GM13976 (cell line): ENCODE data around the gene FN3KRP.
A peak's percentile ranks its signal among the peaks of the same experiment; 100 is the strongest.

ENCODE experiments used
- DNase-seq: peaks from one replicate; pipeline ENCODE4 v3.0.0; 2012; ENCODE audit warnings: low spot score
- in situ Hi-C: fragments of 300-500 bp; cut with MboI; formaldehyde crosslinking; loops from one replicate; pipeline ENCODE4 v1.12.0; 2022; ENCODE audit warnings: low sequenced_read_pairs, mixed read lengths, inconsistent platforms; ENCODE audit not compliant: unreplicated experiment
- TF ChIP-seq, protein P1 (sequence below): IDR thresholded peaks from 2 replicates; pipeline ENCODE4 v1.5.1; 2012; ENCODE audit warnings: borderline replicate concordance, mild to moderate bottlenecking; ENCODE audit not compliant: insufficient read depth; ENCODE audit errors: extremely low read depth, missing control alignments, control extremely low read depth

Gene FN3KRP

DNA sequence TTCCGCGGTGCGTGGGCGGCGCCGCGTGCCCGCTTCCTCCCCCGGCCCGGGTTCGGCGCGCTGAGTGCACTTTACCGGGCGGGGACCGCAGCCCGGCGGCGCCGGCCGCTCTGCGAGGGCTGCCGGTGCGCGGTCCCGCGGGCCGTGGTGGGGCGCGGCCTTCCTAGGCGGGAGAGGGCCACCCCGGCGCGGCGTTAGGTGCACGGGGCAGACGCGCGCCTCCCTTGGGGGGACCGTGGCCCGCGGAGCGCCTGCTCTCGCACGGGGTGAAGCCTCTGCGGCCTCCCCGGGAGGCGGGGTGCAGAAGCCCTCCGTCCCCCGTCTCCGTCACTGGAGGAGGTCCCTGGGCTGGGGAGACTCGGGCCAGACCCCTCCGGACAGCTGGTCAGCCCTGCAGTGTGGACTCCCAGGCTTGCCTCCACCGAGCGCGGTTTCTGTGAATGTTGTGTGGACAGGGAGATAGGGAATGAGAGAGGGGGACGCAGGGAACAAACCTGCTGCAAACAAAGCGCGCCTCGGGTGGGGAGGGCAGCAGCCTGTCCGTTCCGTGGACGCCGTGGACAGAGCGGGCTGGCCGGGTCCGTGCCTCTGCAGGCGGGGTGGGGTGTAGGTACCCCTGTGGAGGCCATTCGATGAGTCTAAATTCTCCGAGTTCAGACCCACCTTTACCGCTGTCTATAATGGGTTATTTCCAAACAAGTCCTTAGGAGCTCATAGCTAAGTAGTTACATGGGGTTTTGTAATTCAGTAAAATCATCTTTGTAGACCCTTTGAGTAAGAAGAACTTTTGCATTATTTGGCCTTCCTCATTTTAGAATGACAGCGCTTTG lies 36.1 kb downstream of the FN3KRP start:
- peak; percentile 67 for DNase-seq
- TF ChIP-seq, protein P1, sequence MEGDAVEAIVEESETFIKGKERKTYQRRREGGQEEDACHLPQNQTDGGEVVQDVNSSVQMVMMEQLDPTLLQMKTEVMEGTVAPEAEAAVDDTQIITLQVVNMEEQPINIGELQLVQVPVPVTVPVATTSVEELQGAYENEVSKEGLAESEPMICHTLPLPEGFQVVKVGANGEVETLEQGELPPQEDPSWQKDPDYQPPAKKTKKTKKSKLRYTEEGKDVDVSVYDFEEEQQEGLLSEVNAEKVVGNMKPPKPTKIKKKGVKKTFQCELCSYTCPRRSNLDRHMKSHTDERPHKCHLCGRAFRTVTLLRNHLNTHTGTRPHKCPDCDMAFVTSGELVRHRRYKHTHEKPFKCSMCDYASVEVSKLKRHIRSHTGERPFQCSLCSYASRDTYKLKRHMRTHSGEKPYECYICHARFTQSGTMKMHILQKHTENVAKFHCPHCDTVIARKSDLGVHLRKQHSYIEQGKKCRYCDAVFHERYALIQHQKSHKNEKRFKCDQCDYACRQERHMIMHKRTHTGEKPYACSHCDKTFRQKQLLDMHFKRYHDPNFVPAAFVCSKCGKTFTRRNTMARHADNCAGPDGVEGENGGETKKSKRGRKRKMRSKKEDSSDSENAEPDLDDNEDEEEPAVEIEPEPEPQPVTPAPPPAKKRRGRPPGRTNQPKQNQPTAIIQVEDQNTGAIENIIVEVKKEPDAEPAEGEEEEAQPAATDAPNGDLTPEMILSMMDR = no peak
- in situ Hi-C loops = loop anchor here (25.0 kb wide), 1 partner anchor 90 kb away; no protein-coding TSS in a partner anchor

DNA sequence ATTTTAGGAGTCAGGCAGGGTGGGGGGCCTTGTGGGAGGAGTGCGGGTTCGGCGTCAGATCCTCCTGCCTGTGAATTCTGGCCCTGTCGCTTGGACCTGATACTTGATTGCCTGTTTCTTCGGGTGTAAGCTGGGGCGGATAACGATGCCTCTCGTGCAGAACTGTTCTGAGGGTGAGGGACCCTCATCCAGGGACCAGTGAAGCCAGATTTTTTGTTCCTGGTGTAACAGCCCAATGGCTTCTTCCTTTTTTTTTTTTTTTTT lies 36.6 kb downstream of the FN3KRP start:
- in situ Hi-C loops = loop anchor here (25.0 kb wide), 1 partner anchor 91 kb away; no protein-coding TSS in a partner anchor
- no peak for DNase-seq
- TF ChIP-seq, protein P1 = no peak

DNA sequence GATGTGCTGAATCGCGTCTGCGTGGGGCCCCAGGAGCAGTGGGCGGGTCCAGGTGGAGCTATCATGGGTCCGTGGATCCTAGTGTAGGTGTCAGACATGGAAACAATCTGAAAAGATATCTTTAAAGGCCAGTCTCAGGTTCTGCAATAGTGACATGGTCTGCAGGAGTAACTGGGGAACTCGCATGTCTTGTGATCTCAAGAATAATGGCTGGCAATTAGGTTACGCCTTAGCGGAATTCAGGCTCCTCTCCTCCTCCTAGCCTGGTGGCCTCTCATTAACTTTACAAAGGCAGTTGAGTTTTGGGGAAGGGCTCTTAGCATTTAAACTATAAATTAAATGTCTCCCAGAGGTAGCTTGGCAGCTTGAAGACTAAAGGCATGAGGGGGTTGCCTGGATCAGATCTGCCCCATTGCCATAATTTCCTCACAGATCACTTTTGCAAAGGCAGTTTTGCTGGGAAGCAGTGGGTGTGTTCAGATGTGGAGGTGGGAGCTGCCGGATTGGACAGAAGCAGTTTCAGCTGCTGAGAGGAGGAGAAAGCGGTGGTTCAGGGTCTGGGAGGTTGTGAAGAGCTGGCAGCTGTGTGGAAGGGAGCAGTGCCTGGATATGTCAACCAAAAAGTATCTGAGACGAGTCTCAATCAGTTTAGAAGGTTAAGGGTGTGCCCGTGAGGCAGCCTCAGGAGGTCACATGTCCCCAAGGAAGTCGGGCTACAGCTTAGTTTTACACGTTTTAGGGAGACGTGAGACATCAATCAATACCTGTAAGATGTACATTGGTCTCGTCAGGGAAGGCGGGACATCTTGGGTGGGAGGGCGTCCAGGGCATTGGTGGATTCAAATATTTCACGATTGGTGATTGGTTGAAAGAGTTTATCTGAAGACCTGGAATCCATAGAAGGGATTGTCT lies 38.0 kb downstream of the FN3KRP start:
- TF ChIP-seq, protein P1 = no peak
- in situ Hi-C loops = loop anchor here (25.0 kb wide), 1 partner anchor 92 kb away; no protein-coding TSS in a partner anchor
- DNase-seq = no peak

DNA sequence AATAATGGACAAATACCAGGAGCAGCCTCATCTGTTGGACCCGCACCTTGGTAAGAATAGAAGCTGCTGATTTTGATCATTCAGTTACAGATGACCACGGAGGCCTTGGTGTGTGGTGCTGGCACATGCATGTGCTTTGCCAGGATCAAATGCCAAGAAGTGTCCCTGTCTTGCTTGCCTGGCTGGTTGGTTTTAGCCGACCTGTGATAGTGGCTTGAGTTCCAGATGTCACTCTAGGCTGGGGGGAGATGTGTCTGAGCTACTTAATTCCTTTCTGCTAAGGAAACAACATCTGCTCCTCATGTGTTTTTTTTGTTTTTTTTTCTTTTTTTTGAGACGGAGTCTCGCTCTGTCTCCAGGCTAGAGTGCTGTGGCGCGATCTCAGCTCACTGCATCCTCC lies 39.7 kb downstream of the FN3KRP start:
- TF ChIP-seq, protein P1 = no peak
- in situ Hi-C loops = loop anchor here (25.0 kb wide), 1 partner anchor 94 kb away; no protein-coding TSS in a partner anchor
- DNase-seq = no peak

DNA sequence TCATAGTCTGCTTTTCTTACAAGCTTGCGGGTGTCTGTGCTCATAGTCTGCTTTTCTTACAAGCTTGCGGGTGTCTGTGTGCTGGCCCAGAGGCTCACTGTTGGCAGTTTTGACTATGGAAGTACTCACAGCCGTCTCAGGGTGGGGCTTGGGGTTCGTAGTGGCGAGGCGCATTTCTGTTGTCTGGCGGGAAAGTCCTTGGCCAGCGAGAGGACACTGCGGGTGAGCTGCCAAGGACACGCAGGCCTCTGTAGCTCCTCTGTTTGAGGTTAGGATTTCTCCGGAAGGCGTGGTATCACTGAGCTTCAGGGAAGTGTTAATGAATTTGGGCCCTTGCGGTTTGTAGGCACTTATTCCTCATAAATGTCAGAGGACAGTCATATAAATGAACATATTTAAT lies 48.9 kb downstream of the FN3KRP start:
- in situ Hi-C loops = loop anchor here (25.0 kb wide), 1 partner anchor 103 kb away; no protein-coding TSS in a partner anchor
- DNase-seq = no peak
- TF ChIP-seq, protein P1 = no peak

DNA sequence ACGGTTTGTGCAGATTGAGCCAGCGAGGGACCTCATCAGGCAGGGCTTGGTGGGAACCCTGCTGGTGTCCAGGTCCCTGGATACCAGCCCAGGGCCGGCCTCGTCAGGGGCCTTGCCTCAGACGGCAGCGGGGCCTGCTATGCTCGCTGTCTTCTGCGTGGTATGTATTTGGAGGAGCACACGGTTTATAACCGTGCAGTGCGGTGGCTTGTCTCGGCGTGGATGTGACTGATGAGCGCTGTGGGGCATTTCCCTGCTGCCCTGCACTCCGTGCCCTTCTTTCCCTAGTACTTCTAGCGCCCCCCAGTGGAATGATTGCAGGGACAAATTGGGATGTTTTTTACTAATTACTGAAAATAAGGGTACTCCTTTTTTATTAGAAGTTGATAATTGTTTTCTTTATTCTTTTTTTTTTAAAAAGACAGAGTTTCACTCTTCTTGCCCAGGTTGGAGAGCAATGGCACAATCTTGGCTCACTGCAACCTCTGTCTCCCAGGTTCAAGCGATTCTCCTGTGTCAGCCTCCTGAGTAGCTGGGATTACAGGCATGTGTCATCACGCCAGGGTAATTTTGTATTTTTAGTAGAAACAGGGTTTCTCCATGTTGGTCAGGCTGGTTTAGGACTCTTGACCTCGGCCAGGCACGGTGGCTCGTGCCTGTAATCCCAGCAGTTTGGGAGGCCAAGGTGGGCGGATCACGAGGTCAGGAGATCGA lies 50.7 kb downstream of the FN3KRP start:
- peak; percentile 70 for DNase-seq
- TF ChIP-seq, protein P1 = peak; percentile 57
- in situ Hi-C loops = loop anchor here (25.0 kb wide), 1 partner anchor 105 kb away; no protein-coding TSS in a partner anchor
